GM11168 (cell line): ENCODE data around the gene TMEM271.
"Not testable (repeated sequence)": the region's sequence is repeated elsewhere in the genome, so short reads cannot be mapped to it uniquely, and the experiment has no call there.

Experiments
- in situ Hi-C: fragments of 300-500 bp; cut with MboI; formaldehyde crosslinking; loops from one replicate; pipeline ENCODE4 v1.12.0; 2022; ENCODE audit warnings: low sequenced_read_pairs; ENCODE audit not compliant: unreplicated experiment

The TMEM271 gene

GRCh38 chr4:610411-611261, 34.5 kb upstream of the TMEM271 start:
- in situ Hi-C loops, result no loop called here

GRCh38 chr4:609400-610050, 33.4 kb upstream of the TMEM271 start:
- in situ Hi-C loops, result no loop called here

GRCh38 chr4:608236-608635, 32.1 kb upstream of the TMEM271 start:
- in situ Hi-C loops, result no loop called here

GRCh38 chr4:605702-606425, 29.8 kb upstream of the TMEM271 start:
- in situ Hi-C loops, result no loop called here

GRCh38 chr4:604131-604530, 28.0 kb upstream of the TMEM271 start:
- in situ Hi-C loops, result no loop called here

- in situ Hi-C loops, result no loop called here
Observed at GRCh38 chr4:602559-602942, 26.5 kb upstream of the TMEM271 start.

- in situ Hi-C loops, result no loop called here
Observed at GRCh38 chr4:601612-602558, 25.8 kb upstream of the TMEM271 start.

- in situ Hi-C loops, result no loop called here
Observed at GRCh38 chr4:600850-601515, 24.9 kb upstream of the TMEM271 start.

- in situ Hi-C loops, result no loop called here
Observed at GRCh38 chr4:600166-600565, 24.1 kb upstream of the TMEM271 start.

- in situ Hi-C loops, result no loop called here
Observed at GRCh38 chr4:598925-599324, 22.8 kb upstream of the TMEM271 start.

GRCh38 chr4:592825-593520, 16.9 kb upstream of the TMEM271 start:
- in situ Hi-C loops, result no loop called here

GRCh38 chr4:592178-592577, 16.1 kb upstream of the TMEM271 start:
- in situ Hi-C loops, result not testable (repeated sequence)

GRCh38 chr4:590313-590841, 14.3 kb upstream of the TMEM271 start:
- in situ Hi-C loops, result no loop called here

GRCh38 chr4:589219-589963, 13.3 kb upstream of the TMEM271 start:
- in situ Hi-C loops, result no loop called here

GRCh38 chr4:588351-588849, 12.3 kb upstream of the TMEM271 start:
- in situ Hi-C loops, result no loop called here

GRCh38 chr4:587671-588350, 11.7 kb upstream of the TMEM271 start:
- in situ Hi-C loops, result no loop called here

GRCh38 chr4:583820-584219, 7.7 kb upstream of the TMEM271 start:
- in situ Hi-C loops, result no loop called here
